HepG2 (cell line): ENCODE results near the gene CNPY1. TPM values are rescaled to one million over a fixed set of nuclear protein-coding genes. Genes with fewer than 3 reads are reported as not detected.

Experiments used
- ATAC-seq: fragments of 200-7000 bp; cut with Tn5 transposase; 3 replicates; pipeline ENCODE4 v1.9.1; 2020; ENCODE audit warnings: mild to moderate bottlenecking, moderate library complexity
- BruUV-seq: library from RNA; stranded (reverse); fragments of 400-500 nt; replicated peaks from 2 replicates; lab custom pipeline; 2021; lab: Mats Ljungman, UMichigan
- CTCF ChIA-PET: fragments of 300-600 bp; formaldehyde crosslinking; extraction: SDS; loops from one replicate; lab custom pipeline; 2021; ENCODE audit warnings: low total read pairs, inconsistent platforms, low intra/inter-chr PET ratio; lab: Yijun Ruan, JAX
- POLR2A ChIA-PET: fragments of 350-600 bp; sonication (Branson Sonifier 250); formaldehyde crosslinking; loops from one replicate; lab custom pipeline; 2020; ENCODE audit warnings: antibody characterized with exemption, inconsistent platforms; lab: Yijun Ruan, JAX
- DNase-seq: peaks from one replicate; pipeline ENCODE4 v3.0.0-alpha.2; 2015; ENCODE audit warnings: low spot score
- FAIRE-seq: peaks from 3 replicates; lab custom pipeline; 2011; peaks lifted over from hg19 to GRCh38; lab: Jason Lieb, UNC
- H2AFZ ChIP-seq: one replicate; pipeline ENCODE4 v1.6.1; 2011; ENCODE audit warnings: low read length, inconsistent platforms
- H3K27ac ChIP-seq: fragments of 300-600 bp; 3 replicates; pipeline ENCODE4 v1.8.0; 2011; ENCODE audit warnings: mixed run types, mild to moderate bottlenecking, mixed read lengths, low read length, inconsistent platforms; ENCODE audit not compliant: insufficient read depth; ENCODE audit errors: extremely low read length
- H3K27me3 ChIP-seq, 2 experiments: fragments of 200-600 bp in 1 of 2; 2 replicates in 1 of 2; 3 replicates in 1 of 2; pipeline versions ENCODE4 v1.6.0 to v1.8.0; 2011; ENCODE audit warnings: low read length in 2 of 2, mild to moderate bottlenecking in 2 of 2, moderate library complexity in 2 of 2, inconsistent platforms in 1 of 2; ENCODE audit not compliant: insufficient read depth in 2 of 2, control insufficient read depth in 1 of 2
- H3K36me3 ChIP-seq, 2 experiments: fragments of 200-600 bp in 1 of 2; replicated peaks in 1 of 2; 2 replicates in 1 of 2; 3 replicates in 1 of 2; pipeline versions ENCODE4 v1.5.1 to v1.8.0; 2011; ENCODE audit warnings: low read length in 2 of 2, inconsistent platforms in 1 of 2; ENCODE audit not compliant: insufficient read depth in 2 of 2, control insufficient read depth in 1 of 2
- H3K4me1 ChIP-seq: 2 replicates; pipeline ENCODE4 v1.5.1; 2012; ENCODE audit warnings: low read length, inconsistent platforms; ENCODE audit not compliant: insufficient read depth
- H3K4me2 ChIP-seq: 2 replicates; pipeline ENCODE4 v1.6.0; 2011; ENCODE audit warnings: low read depth, low read length, inconsistent platforms
- H3K4me3 ChIP-seq, 3 experiments: fragments of 200-600 bp in 1 of 3; sonication (generic), shearing (Covaris generic) in 1 of 3; replicated peaks in 1 of 3; 2 replicates each; pipeline ENCODE4 v1.5.1; 2011 to 2016; ENCODE audit warnings: low read length in 3 of 3, inconsistent platforms in 2 of 3, low read depth in 2 of 3, mild to moderate bottlenecking in 2 of 3, control low read depth in 1 of 3, mixed read lengths in 1 of 3; ENCODE audit not compliant: insufficient read depth in 1 of 3
- H3K79me2 ChIP-seq: one replicate; pipeline ENCODE4 v1.6.1; 2011; ENCODE audit warnings: low read length, inconsistent platforms; ENCODE audit not compliant: insufficient read depth
- H3K9ac ChIP-seq: 2 replicates; pipeline ENCODE4 v1.6.0; 2011; ENCODE audit warnings: mild to moderate bottlenecking, low read depth, low read length, inconsistent platforms; ENCODE audit not compliant: insufficient read depth
- H3K9me3 ChIP-seq: 2 replicates; pipeline ENCODE4 v1.5.1; 2012; ENCODE audit warnings: mild to moderate bottlenecking, low read length
- H4K20me1 ChIP-seq: 2 replicates; pipeline ENCODE4 v1.6.0; 2011; ENCODE audit warnings: inconsistent platforms, mild to moderate bottlenecking, low read length, moderate library complexity; ENCODE audit not compliant: insufficient read depth
- SP2 ChIP-seq: sonication (generic); formaldehyde crosslinking; IDR thresholded peaks from 2 replicates; pipeline ENCODE4 v1.5.1; 2020; ENCODE audit warnings: mild to moderate bottlenecking, missing genetic modification reagents
- ZNF878 ChIP-seq: sonication (generic); formaldehyde crosslinking; IDR thresholded peaks from 2 replicates; pipeline ENCODE4 v1.8.1; 2023; ENCODE audit warnings: mild to moderate bottlenecking, missing genetic modification reagents, moderate library complexity
- WGBS: methylation state at CpG from one replicate; pipeline ENCODE4 v1.1.6; 2017; ENCODE audit warnings: low lambda C conversion rate; 5-methylcytosine and 5-hydroxymethylcytosine counted together
- in situ Hi-C: cut with HindIII; loops from 2 replicates; pipeline ENCODE4 v1.10.0; 2017; ENCODE audit warnings: low pct_unique_long_range_greater_than_20kb; ENCODE audit not compliant: extremely low pct_ligation_motif_present
- intact Hi-C: fragments of 100-400 bp; cut with micrococcal nuclease; formaldehyde crosslinking; loops from one replicate; pipeline ENCODE4 v1.10.0; 2022; ENCODE audit not compliant: unreplicated experiment
- polyA plus RNA-seq, 8 experiments: library from polyadenylated mRNA; depleted of rRNA in 3 of 8; stranded (reverse) in 7 of 8; unstranded in 1 of 8; fragments of >200 nt; fragmentation: Illumina TruSeq in 4 of 8; extraction: Trizol in 4 of 8; gene quantifications; 2 replicates each; pipeline versions ENCODE4 v1.2.1 to v1.2.3, GENCODE V29; 2011 to 2016; ENCODE audit warnings: low read depth in 4 of 8, missing spikeins in 1 of 8, mixed read lengths in 1 of 8; ENCODE audit not compliant: insufficient read depth in 1 of 8
- total RNA-seq, 5 experiments: library from RNA; depleted of rRNA; stranded (reverse); fragments of >200 nt; fragmentation: Illumina TruSeq; extraction: Trizol; gene quantifications; 2 replicates each; pipeline ENCODE4 v1.2.3, GENCODE V29; 2016; ENCODE audit warnings: low read depth in 1 of 5
- TF ChIP-seq, protein P1 (sequence below): IDR thresholded peaks from 2 replicates; pipeline ENCODE4 v1.6.1; 2016; ENCODE audit warnings: missing biosample characterization, missing genetic modification reagents, low read depth
- TF ChIP-seq, protein P2 (sequence below): sonication (generic); formaldehyde crosslinking; IDR thresholded peaks from 2 replicates; pipeline ENCODE4 v1.4.0; 2020; ENCODE audit warnings: missing genetic modification reagents

CNPY1 gene
- total and polyA plus RNA-seq, 2 of the 13 experiments (the other 11 are each of a cell fraction or from before 2014, with no cell fraction given): not detected

DNA sequence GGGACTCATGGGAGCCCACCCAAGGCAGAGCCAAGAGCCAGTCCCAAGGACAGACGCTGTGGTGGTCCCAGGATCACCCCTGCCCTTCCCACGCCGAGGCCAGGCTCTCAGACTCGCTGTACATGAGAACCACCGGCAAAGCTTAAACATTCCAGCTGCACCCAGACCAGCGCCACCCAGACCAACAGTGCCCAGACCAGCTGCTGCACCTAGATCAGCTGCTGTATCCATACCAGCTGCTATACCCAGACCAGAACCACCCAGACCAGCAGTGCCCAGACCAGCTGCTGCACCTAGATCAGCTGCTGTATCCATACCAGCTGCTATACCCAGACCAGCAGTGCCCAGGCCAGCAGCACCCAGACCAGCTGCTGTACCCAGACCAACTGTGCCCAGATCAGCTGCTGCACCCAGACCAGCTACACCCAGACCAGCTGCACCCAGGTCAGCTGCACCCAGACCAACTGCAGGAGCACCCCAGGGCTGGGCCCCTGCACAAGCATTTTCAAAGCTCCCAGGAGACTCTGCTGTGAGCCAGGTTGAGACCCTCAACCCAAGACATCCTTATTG, 47.9 kb upstream of the CNPY1 start (continued):
- TF ChIP-seq SP2 (CRISPR knock-in tag): no peak

DNA sequence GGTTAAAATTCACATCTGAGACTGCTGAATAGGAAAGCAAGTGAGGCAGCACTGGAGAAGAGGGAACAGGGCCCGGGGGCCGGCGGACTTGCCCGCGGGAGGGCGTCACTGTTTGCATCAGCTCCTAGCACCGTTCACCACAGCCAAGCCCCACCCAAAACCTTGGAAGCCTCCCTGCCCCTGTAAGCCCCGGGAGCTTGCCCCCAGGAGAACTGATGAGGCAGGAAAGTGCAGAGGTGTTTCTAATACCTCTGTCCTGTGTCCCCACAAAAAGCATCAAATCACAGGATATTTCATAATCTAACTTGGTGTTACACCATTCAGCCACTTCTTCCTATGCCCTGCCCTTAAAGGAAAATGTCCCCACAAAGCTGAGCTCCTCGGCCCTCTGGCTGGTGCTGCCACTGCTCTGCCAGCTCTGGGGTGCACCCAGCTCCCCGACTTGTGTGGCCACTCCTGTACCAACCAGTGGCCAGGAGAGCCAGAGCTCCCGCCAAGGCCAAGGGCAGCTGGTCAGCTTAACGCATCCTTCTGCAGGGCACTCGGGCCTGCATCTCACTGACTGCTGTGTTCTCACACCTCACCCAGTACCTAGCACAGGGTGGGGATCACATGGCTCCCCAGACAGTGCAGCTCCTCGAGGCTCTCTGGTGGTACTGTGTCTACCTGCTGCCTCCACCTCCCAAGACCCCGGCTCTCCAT, 47.3 kb upstream of the CNPY1 start:
- no peak for ATAC-seq
- Histone ChIP-seq H3K4me2 (no peak overlapping the region), H3K9me3 (no peaks in the 10 kb centered on the region), H3K36me3 (no peaks in the 10 kb centered on the region), H3K4me3 (no peak overlapping the region), H3K79me2 (no peaks in the 10 kb centered on the region), H3K27ac (no peak overlapping the region), H4K20me1 (no peaks in the 10 kb centered on the region), H3K9ac (no peak overlapping the region), H2AFZ (no peak overlapping the region), H3K27me3 (peaks cover 0 to 4% of the 10 kb centered on the region in 2 experiments; a peak in 1 of 5 replicates), H3K4me1 (peaks cover 83% of the 10 kb centered on the region)
- no peak for DNase-seq
- in situ Hi-C loops (no loop called here), intact Hi-C loops (no loop called here)
- TF ChIP-seq, protein P1, sequence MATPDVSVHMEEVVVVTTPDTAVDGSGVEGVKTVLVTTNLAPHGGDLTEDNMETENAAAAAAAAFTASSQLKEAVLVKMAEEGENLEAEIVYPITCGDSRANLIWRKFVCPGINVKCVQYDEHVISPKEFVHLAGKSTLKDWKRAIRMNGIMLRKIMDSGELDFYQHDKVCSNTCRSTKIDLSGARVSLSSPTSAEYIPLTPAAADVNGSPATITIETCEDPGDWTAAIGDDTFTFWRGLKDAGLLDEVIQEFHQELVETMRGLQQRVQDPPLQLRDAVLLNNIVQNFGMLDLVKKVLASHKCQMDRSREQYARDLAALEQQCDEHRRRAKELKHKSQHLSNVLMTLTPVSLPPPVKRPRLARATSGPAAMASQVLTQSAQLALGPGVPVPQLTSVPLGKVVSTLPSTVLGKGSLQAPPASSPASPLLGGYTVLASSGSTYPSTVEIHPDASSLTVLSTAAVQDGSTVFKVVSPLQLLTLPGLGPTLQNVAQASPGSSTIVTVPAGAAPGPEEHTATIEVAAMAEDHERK (CRISPR knock-in tag): no peak
- TF ChIP-seq, protein P2, sequence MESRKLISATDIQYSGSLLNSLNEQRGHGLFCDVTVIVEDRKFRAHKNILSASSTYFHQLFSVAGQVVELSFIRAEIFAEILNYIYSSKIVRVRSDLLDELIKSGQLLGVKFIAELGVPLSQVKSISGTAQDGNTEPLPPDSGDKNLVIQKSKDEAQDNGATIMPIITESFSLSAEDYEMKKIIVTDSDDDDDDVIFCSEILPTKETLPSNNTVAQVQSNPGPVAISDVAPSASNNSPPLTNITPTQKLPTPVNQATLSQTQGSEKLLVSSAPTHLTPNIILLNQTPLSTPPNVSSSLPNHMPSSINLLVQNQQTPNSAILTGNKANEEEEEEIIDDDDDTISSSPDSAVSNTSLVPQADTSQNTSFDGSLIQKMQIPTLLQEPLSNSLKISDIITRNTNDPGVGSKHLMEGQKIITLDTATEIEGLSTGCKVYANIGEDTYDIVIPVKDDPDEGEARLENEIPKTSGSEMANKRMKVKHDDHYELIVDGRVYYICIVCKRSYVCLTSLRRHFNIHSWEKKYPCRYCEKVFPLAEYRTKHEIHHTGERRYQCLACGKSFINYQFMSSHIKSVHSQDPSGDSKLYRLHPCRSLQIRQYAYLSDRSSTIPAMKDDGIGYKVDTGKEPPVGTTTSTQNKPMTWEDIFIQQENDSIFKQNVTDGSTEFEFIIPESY (CRISPR knock-in tag): peak; percentile 43; the same call in 1 of the 2 replicates
- TF ChIP-seq ZNF878 (CRISPR knock-in tag): no peak
- ChIA-PET CTCF (no interaction called here), POLR2A (interaction anchor here (2.3 kb wide), 1 partner anchor 25 kb away, joined by 5 read pairs; no protein-coding TSS in a partner anchor)
- 86% methylated on average over 10 of the region's 15 CpGs for WGBS
- BruUV-seq: no TSS peak
- FAIRE-seq: no peak
